Kidney (tissue), 14 donors: ENCODE data around the gene SLC2A5. TPM values are rescaled to one million over a fixed set of nuclear protein-coding genes. Genes with fewer than 3 reads are reported as not detected.

Experiments used
- DNase-seq, 5 donors: peaks; one replicate each; pipeline ENCODE4 v3.0.0-alpha.2; 2013 to 2020
- FAIRE-seq: peaks from 2 replicates; lab custom pipeline; 2012; peaks lifted over from hg19 to GRCh38; lab: Jason Lieb, UNC
- H3K27ac ChIP-seq, 2 donors: one replicate each; pipeline ENCODE4 v1.7.0; 2013; ENCODE audit warnings: low read depth in 2 of 2, low read length in 2 of 2, inconsistent platforms in 1 of 2
- H3K27me3 ChIP-seq: one replicate; pipeline ENCODE4 v1.7.1; 2013; ENCODE audit warnings: low read length, inconsistent platforms; ENCODE audit not compliant: control insufficient read depth, insufficient read depth
- H3K36me3 ChIP-seq, 3 donors: one replicate each; pipeline versions ENCODE4 v1.7.0 to v1.7.1; 2013; ENCODE audit warnings: low read length in 3 of 3, control low read depth in 1 of 3, inconsistent platforms in 1 of 3; ENCODE audit not compliant: insufficient read depth in 3 of 3, control insufficient read depth in 2 of 3
- H3K4me1 ChIP-seq, 3 donors: one replicate each; pipeline versions ENCODE4 v1.7.0 to v1.7.1; 2013; ENCODE audit warnings: low read length in 3 of 3, inconsistent platforms in 1 of 3, low read depth in 1 of 3; ENCODE audit not compliant: control insufficient read depth in 2 of 3, insufficient read depth in 2 of 3
- H3K4me3 ChIP-seq, 3 donors: one replicate each; pipeline versions ENCODE4 v1.7.0 to v1.8.1; 2013; ENCODE audit warnings: low read length in 3 of 3, control low read depth in 1 of 3, inconsistent platforms in 1 of 3
- H3K9ac ChIP-seq, 3 donors: one replicate each; pipeline versions ENCODE4 v1.7.0 to v1.7.1; 2013; ENCODE audit warnings: low read length in 3 of 3, control low read depth in 1 of 3, inconsistent platforms in 1 of 3
- H3K9me3 ChIP-seq, 3 donors: one replicate each; pipeline versions ENCODE4 v1.7.0 to v1.7.1; 2013; ENCODE audit warnings: low read length in 3 of 3, control low read depth in 1 of 3, inconsistent platforms in 1 of 3; ENCODE audit not compliant: control insufficient read depth in 2 of 3, insufficient read depth in 1 of 3
- intact Hi-C: fragments of 100-400 bp; cut with DNase I; formaldehyde crosslinking; loops from one replicate; pipeline ENCODE4 v1.11.1; 2022
- polyA plus RNA-seq: library from polyadenylated mRNA; stranded (reverse); fragments of 350-450 nt; fragmentation: Illumina TruSeq; extraction: RNeasy Lipid Tissue Mini Kit (QIAGEN cat#74804); gene quantifications from one replicate; pipeline ENCODE4 v1.2.3, GENCODE V29; 2014; ENCODE audit warnings: low read depth, low replicate concordance; ENCODE audit not compliant: insufficient read depth
- total RNA-seq: library from RNA; stranded (reverse); fragmentation: NEBNext Ultra II Directional; extraction: Animal tissue kit (Norgen Biotek cat#: 25700); gene quantifications from one replicate; pipeline ENCODE4 v1.2.1, GENCODE V29; 2021
- TF ChIP-seq, protein P1 (sequence below): IDR thresholded peaks from 3 replicates; pipeline ENCODE4 v1.5.1; 2012; ENCODE audit warnings: mild to moderate bottlenecking, moderate library complexity, borderline replicate concordance; ENCODE audit not compliant: insufficient read depth; ENCODE audit errors: extremely low read depth
- donor health status: control.
- donor health status: control.
- donor health status: control.
- donor health status: control.
- donor health status: control.
- donor health status: DM: yes; HTN: yes; CAD: no.
- donor health status: Normal renal cell carcinoma (clear cell type).

Gene SLC2A5
- total and polyA plus RNA-seq, 2 donors from 2014 or later: 6.4 to 9.0 TPM

DNA sequence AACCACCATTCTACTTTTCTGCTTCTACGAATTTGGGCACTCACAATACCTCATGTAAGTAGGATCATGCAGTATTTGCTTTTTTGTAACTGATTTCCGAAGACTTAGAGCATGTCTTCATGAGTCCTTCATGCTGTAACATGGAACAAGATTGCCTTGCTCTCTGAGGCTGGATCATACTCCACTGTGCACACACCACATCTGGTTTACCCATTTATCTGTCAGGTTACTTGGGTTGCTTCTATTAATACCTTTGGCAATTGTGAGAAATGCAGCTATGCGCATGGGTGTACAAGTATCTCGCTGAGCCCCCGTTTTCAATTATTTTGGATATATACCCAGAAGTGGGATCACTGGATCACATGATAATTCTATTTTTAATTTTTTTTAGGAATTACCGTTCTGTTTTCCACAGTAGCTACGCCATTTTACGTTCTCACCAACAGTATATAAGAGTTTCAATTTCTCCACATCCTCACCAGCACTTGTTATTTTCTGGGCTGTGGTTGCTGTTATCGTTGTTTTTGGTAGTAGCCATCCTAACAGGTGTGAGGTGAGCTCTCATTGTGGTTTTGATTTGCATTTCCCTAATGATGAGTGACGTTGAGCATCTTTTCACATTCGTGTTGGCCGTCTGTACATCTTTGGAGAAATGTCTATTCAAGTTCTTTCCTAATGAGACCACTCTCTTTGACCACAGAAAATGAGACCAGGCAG lies 10.7 kb upstream of the SLC2A5 start:
- H3K9ac ChIP-seq: no peak overlapping the region
- no peak for FAIRE-seq
- intact Hi-C loops: no loop called here
- DNase-seq: no peak
- TF ChIP-seq, protein P1, sequence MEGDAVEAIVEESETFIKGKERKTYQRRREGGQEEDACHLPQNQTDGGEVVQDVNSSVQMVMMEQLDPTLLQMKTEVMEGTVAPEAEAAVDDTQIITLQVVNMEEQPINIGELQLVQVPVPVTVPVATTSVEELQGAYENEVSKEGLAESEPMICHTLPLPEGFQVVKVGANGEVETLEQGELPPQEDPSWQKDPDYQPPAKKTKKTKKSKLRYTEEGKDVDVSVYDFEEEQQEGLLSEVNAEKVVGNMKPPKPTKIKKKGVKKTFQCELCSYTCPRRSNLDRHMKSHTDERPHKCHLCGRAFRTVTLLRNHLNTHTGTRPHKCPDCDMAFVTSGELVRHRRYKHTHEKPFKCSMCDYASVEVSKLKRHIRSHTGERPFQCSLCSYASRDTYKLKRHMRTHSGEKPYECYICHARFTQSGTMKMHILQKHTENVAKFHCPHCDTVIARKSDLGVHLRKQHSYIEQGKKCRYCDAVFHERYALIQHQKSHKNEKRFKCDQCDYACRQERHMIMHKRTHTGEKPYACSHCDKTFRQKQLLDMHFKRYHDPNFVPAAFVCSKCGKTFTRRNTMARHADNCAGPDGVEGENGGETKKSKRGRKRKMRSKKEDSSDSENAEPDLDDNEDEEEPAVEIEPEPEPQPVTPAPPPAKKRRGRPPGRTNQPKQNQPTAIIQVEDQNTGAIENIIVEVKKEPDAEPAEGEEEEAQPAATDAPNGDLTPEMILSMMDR: no peak
- no peaks in the 10 kb centered on the region for H3K27me3 ChIP-seq
- H3K4me1 ChIP-seq: peaks cover 0 to 15% (median 12%) of the 10 kb centered on the region in 3 donors
- H3K27ac ChIP-seq: no peak overlapping the region
- no peak overlapping the region for H3K4me3 ChIP-seq
- no peaks in the 10 kb centered on the region for H3K9me3 ChIP-seq
- H3K36me3 ChIP-seq: no peaks in the 10 kb centered on the region

DNA sequence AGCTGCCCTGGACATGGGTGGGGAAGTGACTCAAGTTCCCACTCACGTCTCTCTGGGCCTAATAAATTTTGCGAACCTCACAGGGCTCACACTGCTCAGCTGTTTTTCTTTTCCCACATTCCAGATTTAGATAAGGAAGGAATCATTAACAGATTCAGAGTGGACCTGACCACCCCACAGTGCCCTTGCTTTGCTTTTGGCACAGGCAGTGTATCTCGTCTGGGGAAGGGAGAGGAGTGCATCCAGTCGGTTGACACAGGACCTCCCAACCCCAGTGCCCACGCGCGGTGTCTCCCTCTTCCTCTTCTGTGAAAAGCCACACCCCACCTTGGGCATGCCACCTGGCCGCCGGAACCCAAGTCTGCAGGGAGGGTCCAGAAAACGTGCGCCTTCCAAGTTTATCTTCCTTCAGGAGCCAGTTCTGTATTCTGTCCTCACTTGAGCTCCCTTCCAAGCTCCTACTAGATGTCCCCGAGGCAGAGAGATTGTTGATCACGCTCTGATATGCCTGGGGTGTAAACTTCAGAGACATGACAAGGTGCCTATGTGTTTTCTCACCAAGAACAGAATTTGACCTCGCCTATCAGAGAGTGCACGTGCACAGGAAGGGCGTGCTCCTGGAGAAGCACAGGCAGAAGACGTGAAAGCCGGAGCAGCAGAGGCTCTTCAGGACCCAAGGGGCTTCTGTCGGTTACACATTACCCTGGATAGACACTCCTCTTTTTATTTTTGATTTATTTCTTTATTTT lies 9.5 kb upstream of the SLC2A5 start:
- H3K27ac ChIP-seq: peak overlapping the region; percentile 36 to 62
- H3K9me3 ChIP-seq: no peaks in the 10 kb centered on the region
- TF ChIP-seq, protein P1: no peak
- intact Hi-C loops: no loop called here
- H3K4me3 ChIP-seq: no peak overlapping the region
- peaks cover 0 to 13% (median 12%) of the 10 kb centered on the region in 3 donors for H3K4me1 ChIP-seq
- peak in 1 of 5 donors; percentile 22 for DNase-seq
- H3K9ac ChIP-seq: no peak overlapping the region
- no peaks in the 10 kb centered on the region for H3K36me3 ChIP-seq
- H3K27me3 ChIP-seq: no peaks in the 10 kb centered on the region
- FAIRE-seq: no peak

DNA sequence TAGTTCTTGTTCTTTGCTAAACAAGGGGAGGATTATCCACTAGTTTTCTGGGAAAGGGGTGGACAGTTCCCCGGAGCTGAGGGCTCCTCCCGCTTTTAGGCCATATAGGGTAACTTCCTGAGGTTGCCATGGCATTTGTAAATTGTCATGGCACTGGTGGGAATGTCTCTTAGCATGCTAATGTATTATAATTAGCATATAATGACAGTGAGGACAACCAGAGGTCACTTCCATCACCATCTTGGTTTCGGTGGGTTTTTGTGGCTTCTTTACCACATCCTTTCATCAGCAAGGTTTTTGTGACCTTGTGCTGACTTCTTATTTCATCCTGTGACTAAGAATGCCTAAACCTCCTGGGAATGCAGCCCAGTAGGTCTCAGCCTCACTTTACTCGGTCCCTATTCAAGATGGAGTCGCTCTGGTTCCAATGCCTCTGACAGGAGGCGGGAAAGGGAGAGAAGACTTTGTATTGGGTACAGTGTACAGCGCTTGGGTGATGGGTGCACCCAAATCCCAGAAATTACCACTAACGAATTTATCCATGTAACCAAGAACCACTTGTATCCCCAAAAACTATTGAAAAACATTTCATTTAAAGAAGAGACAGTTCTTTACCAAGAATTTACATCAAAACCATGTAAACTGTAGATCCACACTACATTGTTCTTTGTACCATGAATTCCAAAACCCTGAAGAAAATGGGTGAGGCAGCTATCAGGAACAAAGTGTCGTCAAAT lies 8.7 kb upstream of the SLC2A5 start:
- Histone ChIP-seq H3K4me1 (peaks cover 0 to 13% (median 11%) of the 10 kb centered on the region in 3 donors), H3K9ac (no peak overlapping the region), H3K4me3 (no peak overlapping the region), H3K9me3 (no peaks in the 10 kb centered on the region), H3K36me3 (no peaks in the 10 kb centered on the region), H3K27ac (peak overlapping the region in 1 of 2 donors; percentile 62), H3K27me3 (no peaks in the 10 kb centered on the region)
- intact Hi-C loops: no loop called here
- TF ChIP-seq, protein P1: no peak
- FAIRE-seq: no peak
- no peak for DNase-seq
